Epidermal melanocyte (primary cell): Measurements from ENCODE around the gene C7orf25.

Experiments
- DNase-seq: peaks from one replicate; pipeline ENCODE4 v3.0.0; 2011; ENCODE audit warnings: low spot score; ENCODE audit not compliant: insufficient read length

The C7orf25 gene

GRCh38 chr7:42878303-42878702 is 33.6 kb downstream of the C7orf25 start:
- DNase-seq, result no peak

DNA sequence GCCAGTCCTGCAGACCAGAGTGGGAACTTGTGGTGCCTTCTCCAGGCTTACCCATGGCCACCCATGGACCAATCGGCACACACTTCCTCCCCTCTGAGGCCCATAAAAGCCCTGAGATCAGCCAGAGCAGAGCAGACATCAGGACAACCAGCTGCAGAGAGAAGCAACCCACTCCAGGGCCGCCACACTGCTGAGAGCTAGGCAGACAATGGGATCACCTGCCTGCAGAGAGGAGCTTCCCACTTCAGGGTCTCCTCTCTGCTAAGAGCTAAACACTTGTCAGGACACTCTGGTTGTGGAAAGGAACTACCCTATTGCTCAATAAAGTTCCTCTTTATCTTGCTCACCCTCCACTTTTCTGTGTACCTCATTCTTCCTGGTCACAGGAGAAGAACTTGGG is 34.0 kb downstream of the C7orf25 start:
- no peak for DNase-seq

DNA sequence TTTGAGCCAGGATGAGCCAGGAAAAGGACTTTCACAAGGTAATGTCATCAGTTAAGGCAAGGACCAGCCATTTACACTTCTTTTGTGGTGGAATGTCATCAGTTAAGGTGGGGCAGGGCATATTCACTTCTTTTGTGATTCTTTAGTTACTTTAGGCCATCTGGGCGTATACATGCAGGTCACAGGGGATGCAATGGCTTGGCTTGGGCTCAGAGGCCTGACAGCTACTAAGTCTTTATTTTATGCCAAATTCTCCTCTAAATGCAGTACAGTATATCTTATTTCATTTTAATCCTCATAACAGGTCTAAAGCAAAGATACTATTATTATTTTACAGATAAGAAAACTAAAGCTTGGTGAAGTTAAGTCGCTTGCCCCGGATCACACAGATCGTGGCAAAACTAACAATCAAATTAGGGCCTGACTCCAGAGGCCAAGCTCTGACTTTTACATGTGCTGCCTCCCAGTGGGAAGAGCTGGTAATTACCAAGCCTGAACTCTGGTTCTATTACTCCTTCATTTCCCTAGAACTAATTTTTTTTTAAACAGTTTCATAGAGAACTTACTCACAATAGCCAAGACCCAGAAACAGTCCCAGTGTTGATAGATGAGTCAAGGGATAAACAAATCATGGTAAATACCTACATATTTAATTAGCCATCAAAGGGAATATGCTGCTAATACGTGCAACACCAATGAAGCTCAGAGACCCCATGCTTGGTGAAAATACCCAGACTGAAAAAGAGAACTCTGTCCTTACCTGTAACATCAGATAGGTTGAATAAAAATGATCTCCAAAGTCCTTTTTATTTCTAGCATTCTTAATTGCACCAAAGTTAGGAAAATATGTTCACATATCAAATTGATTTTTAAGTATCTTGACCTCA is 35.4 kb downstream of the C7orf25 start:
- DNase-seq, result no peak

DNA sequence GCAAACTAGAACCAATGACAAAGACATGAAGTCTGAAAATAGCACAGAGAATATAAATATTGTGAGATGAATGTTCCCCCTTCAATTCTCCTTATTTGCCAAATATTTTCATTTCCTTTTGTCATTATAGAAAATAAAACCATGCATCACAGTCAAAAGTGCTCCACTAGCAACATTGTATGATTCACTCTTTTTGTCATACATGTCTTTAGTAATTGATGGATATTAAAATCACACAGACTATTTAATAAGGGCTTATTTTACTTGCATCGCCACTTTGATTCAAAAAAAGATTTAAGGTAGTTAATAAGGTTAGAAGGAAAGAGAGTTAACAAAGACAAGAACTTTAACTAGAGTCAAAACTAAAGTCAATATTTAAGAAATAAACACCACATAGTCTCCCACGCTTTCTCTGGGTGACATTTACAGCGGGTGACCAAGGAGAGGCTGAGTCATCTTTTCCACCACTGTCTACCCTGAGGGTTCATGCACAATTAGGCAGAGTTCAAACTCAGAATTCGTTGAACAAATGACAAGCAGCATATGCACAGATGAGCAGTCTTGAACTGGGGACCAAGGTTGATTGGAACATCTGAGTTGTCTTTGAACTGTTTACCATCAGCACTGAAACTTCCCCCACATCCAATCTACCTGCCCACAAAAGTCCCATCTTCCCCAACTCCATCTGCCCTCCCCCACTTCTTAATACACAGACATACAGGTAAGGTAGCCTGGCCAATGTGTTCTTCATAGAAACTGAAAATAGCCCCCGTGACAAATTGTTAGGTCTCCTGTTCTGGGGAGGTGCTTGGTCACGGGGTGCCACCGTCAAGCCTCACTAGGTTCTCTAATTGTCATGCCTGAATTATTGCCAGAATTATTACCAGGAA is 42.5 kb downstream of the C7orf25 start:
- no peak for DNase-seq

- DNase-seq, result no peak
Measured at GRCh38 chr7:42868480-42868879, 43.4 kb downstream of the C7orf25 start.
